Tibial nerve (tissue), 4 donors: ENCODE results near the gene SDK2. TPM values are rescaled to one million over a fixed set of nuclear protein-coding genes. Genes with fewer than 3 reads are reported as not detected.

Experiments used
- DNase-seq, 2 donors: peaks; one replicate each; pipeline ENCODE4 v3.0.0-alpha.2; 2019; ENCODE audit warnings: low spot score in 2 of 2
- H3K27ac ChIP-seq, 4 donors: fragments of 200-600 bp; sonication (generic) in 3 of 4; one replicate each; pipeline ENCODE4 v1.5.1; 2017 to 2019; ENCODE audit warnings: mild to moderate bottlenecking in 1 of 4
- H3K27me3 ChIP-seq, 2 donors: fragments of 200-600 bp; sonication (generic) in 1 of 2; one replicate each; pipeline versions ENCODE4 v1.5.1 to v1.6.0; 2017 to 2019
- H3K36me3 ChIP-seq, 3 donors: fragments of 200-600 bp; sonication (generic); one replicate each; pipeline ENCODE4 v1.5.1; 2018 to 2019
- H3K4me1 ChIP-seq, 4 donors: fragments of 200-600 bp; sonication (generic) in 3 of 4; one replicate each; pipeline ENCODE4 v1.5.1; 2017 to 2019
- H3K4me3 ChIP-seq, 4 donors: fragments of 200-600 bp; sonication (generic) in 3 of 4; one replicate each; pipeline ENCODE4 v1.5.1; 2017 to 2019; ENCODE audit warnings: mild to moderate bottlenecking in 1 of 4, moderate library complexity in 1 of 4
- H3K9me3 ChIP-seq, 4 donors: fragments of 200-600 bp; sonication (generic) in 3 of 4; one replicate each; pipeline ENCODE4 v1.5.1; 2017 to 2019
- CTCF ChIP-seq, 5 experiments: fragments of 200-600 bp in 3 of 5; fragments of 450-650 bp in 2 of 5; sonication (generic) in 3 of 5; IDR thresholded peaks; one replicate each; pipeline ENCODE4 v1.5.1; 2016 to 2019; ENCODE audit warnings: antibody characterized with exemption in 5 of 5, mild to moderate bottlenecking in 3 of 5, moderate library complexity in 2 of 5
- EP300 ChIP-seq, 2 donors: sonication (generic); formaldehyde crosslinking; IDR thresholded peaks; one replicate each; pipeline ENCODE4 v1.6.1; 2017; ENCODE audit warnings: antibody characterized with exemption in 2 of 2, mild to moderate bottlenecking in 1 of 2
- POLR2A ChIP-seq, 2 donors: fragments of 450-650 bp; IDR thresholded peaks; one replicate each; pipeline ENCODE4 v1.6.1; 2017; ENCODE audit warnings: antibody characterized with exemption in 2 of 2, mild to moderate bottlenecking in 2 of 2, moderate library complexity in 2 of 2
- WGBS, 2 donors: methylation state at CpG; one replicate each; pipeline ENCODE4 v1.1.5; 2018; 5-methylcytosine and 5-hydroxymethylcytosine counted together
- total RNA-seq, 4 donors: library from RNA; depleted of rRNA; stranded (reverse); fragments of >200 nt; gene quantifications; one replicate each; pipeline ENCODE4 v1.1.0, GENCODE V29; 2016

SDK2 gene
- total RNA-seq, 4 donors from 2014 or later = 3.1 to 6.3 (median 4.6) TPM

- Histone ChIP-seq H3K9me3 (no peaks in the 10 kb centered on the region), H3K4me1 (peaks cover 0 to 9% (median 0%) of the 10 kb centered on the region in 4 donors), H3K4me3 (no peak overlapping the region), H3K27ac (no peak overlapping the region), H3K27me3 (no peaks in the 10 kb centered on the region), H3K36me3 (no peaks in the 10 kb centered on the region)
- WGBS, 2 donors = 37 to 49% methylated on average over 21 to 22 of the region's 22 CpGs
- TF ChIP-seq CTCF (IDR thresholded peaks at IDR 0.05) = no peak
- no peak for TF ChIP-seq POLR2A (IDR thresholded peaks at IDR 0.05)
- TF ChIP-seq EP300 (IDR thresholded peaks at IDR 0.05) = no peak
- no peak for DNase-seq
Measured at GRCh38 chr17:73492821-73493814, 151.1 kb downstream of the SDK2 start.

- H3K36me3 ChIP-seq = peaks cover 0 to 1% (median 0%) of the 10 kb centered on the region in 3 donors
- H3K4me1 ChIP-seq = peaks cover 0 to 9% (median 0%) of the 10 kb centered on the region in 4 donors
- H3K4me3 ChIP-seq = no peak overlapping the region
- no peak overlapping the region for H3K27ac ChIP-seq
- H3K9me3 ChIP-seq = no peaks in the 10 kb centered on the region
- no peak for DNase-seq
- no peaks in the 10 kb centered on the region for H3K27me3 ChIP-seq
- TF ChIP-seq EP300 (IDR thresholded peaks at IDR 0.05) = no peak
- no peak for TF ChIP-seq POLR2A (IDR thresholded peaks at IDR 0.05)
- TF ChIP-seq CTCF (IDR thresholded peaks at IDR 0.05) = no peak
- 72 to 80% methylated on average over 12 of the region's 12 CpGs for WGBS, 2 donors
Measured at GRCh38 chr17:73492125-73492820, 152.0 kb downstream of the SDK2 start.

- no peak overlapping the region for H3K4me3 ChIP-seq
- peaks cover 0 to 9% (median 0%) of the 10 kb centered on the region in 4 donors for H3K4me1 ChIP-seq
- H3K36me3 ChIP-seq = peaks cover 0 to 4% (median 0%) of the 10 kb centered on the region in 3 donors
- 91 to 97% methylated on average over 9 of the region's 9 CpGs for WGBS, 2 donors
- no peak for DNase-seq
- H3K27me3 ChIP-seq = no peaks in the 10 kb centered on the region
- no peak overlapping the region for H3K27ac ChIP-seq
- H3K9me3 ChIP-seq = no peaks in the 10 kb centered on the region
- TF ChIP-seq CTCF (IDR thresholded peaks at IDR 0.05) (no peak), EP300 (IDR thresholded peaks at IDR 0.05) (no peak), POLR2A (IDR thresholded peaks at IDR 0.05) (no peak)
Measured at GRCh38 chr17:73491648-73492047, 152.6 kb downstream of the SDK2 start.

GRCh38 chr17:73490851-73491250, 153.4 kb downstream of the SDK2 start:
- 90 to 93% methylated on average over 3 of the region's 3 CpGs for WGBS, 2 donors

More at GRCh38 chr17:73490851-73491250, 153.4 kb downstream of the SDK2 start:
- DNase-seq = no peak
- no peaks in the 10 kb centered on the region for H3K27me3 ChIP-seq
- TF ChIP-seq POLR2A (IDR thresholded peaks at IDR 0.05) (no peak), EP300 (IDR thresholded peaks at IDR 0.05) (no peak), CTCF (IDR thresholded peaks at IDR 0.05) (no peak)
- H3K27ac ChIP-seq = no peak overlapping the region
- peaks cover 0 to under 1% (median 0%) of the 10 kb centered on the region in 4 donors for H3K9me3 ChIP-seq
- no peak overlapping the region for H3K4me3 ChIP-seq
- peaks cover 0 to 9% (median 0%) of the 10 kb centered on the region in 4 donors for H3K4me1 ChIP-seq
- H3K36me3 ChIP-seq = peaks cover 0 to 4% (median 0%) of the 10 kb centered on the region in 3 donors
